ENCODE measurements around the gene VSIG10. TPM values are rescaled to one million over a fixed set of nuclear protein-coding genes. Genes with fewer than 3 reads are reported as not detected.

The VSIG10 gene
- total RNA-seq, 3 donors from 2014 or later = 30.2 to 39.3 (median 34.1) TPM

GRCh38 chr12:118101051-118101450 is 2.8 kb downstream of the VSIG10 start:
- Histone ChIP-seq H3K27ac (no peak overlapping the region), H3K4me1 (no peaks in the 10 kb centered on the region), H3K4me3 (no peak overlapping the region), H3K27me3 (no peaks in the 10 kb centered on the region), H3K36me3 (no peaks in the 10 kb centered on the region), H3K9me3 (no peaks in the 10 kb centered on the region)
- no peak for DNase-seq (ENCODE audit: low spot score in 2 of 2)
- intact Hi-C loops (cut with DNase I; ENCODE audit: low total_unique reads) = no loop called here
- TF ChIP-seq CTCF (IDR thresholded peaks at IDR 0.05) (no peak), POLR2AphosphoS5 (IDR thresholded peaks at IDR 0.05) (no peak), POLR2A (IDR thresholded peaks at IDR 0.05) (no peak)

GRCh38 chr12:118098911-118099671 is 4.7 kb downstream of the VSIG10 start:
- intact Hi-C loops (cut with DNase I; ENCODE audit: low total_unique reads) = no loop called here
- no peak for DNase-seq (ENCODE audit: low spot score in 2 of 2)
- no peaks in the 10 kb centered on the region for H3K27me3 ChIP-seq
- no peaks in the 10 kb centered on the region for H3K36me3 ChIP-seq
- no peaks in the 10 kb centered on the region for H3K9me3 ChIP-seq
- no peaks in the 10 kb centered on the region for H3K4me1 ChIP-seq
- H3K27ac ChIP-seq = no peak overlapping the region
- no peak for TF ChIP-seq POLR2AphosphoS5 (IDR thresholded peaks at IDR 0.05)
- no peak for TF ChIP-seq CTCF (IDR thresholded peaks at IDR 0.05)
- TF ChIP-seq POLR2A (IDR thresholded peaks at IDR 0.05) = no peak
- H3K4me3 ChIP-seq = no peak overlapping the region

DNA sequence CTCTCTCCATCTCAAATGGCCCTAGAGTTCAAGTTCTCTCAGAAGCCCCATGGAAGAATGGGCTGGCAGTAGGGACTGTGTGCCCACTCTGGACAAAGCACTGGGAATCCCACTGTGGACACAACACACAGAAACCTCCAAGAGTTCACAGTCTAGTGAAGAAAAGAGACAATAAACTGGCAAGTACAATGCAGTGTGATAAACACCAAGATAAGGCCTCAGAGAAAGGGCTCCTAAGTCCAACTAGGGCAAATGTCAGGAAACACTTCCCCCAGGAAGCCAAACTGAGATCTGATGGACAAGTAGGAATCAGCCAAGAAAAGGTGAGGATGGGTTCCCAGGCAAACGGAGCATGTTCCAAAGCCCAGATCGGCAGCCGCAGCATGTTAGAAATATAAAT is 5.4 kb downstream of the VSIG10 start:
- TF ChIP-seq POLR2A (IDR thresholded peaks at IDR 0.05) (no peak), CTCF (IDR thresholded peaks at IDR 0.05) (no peak), POLR2AphosphoS5 (IDR thresholded peaks at IDR 0.05) (no peak)
- no peaks in the 10 kb centered on the region for H3K9me3 ChIP-seq

DNA sequence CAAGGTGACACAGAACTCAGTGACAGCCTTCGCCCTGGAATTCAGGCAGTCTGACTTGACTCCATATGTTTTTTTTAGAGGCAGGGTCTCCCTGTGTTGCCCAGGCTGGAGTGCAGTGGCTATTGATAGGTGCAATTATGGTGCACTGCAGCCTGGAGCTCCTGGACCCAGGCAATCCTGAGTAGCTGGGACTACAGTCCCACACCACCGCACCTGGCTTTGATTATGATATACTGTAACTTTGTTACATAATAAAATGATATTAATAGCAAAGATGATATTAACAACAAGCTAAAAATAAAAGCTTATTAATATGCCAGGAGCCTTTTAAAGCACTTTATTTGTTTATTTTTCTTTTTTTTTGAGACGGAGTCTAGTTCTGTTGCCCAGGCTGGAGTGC is 9.8 kb downstream of the VSIG10 start:
- Histone ChIP-seq H3K36me3 (no peaks in the 10 kb centered on the region), H3K9me3 (no peaks in the 10 kb centered on the region), H3K4me3 (no peak overlapping the region), H3K4me1 (no peaks in the 10 kb centered on the region), H3K27ac (no peak overlapping the region), H3K27me3 (no peaks in the 10 kb centered on the region)
- TF ChIP-seq POLR2AphosphoS5 (IDR thresholded peaks at IDR 0.05) (no peak), POLR2A (IDR thresholded peaks at IDR 0.05) (no peak), CTCF (IDR thresholded peaks at IDR 0.05) (no peak)
- intact Hi-C loops (cut with DNase I; ENCODE audit: low total_unique reads) = no loop called here
- no peak for DNase-seq (ENCODE audit: low spot score in 2 of 2)

More for the DNA sequence above, 5.4 kb downstream of the VSIG10 start:
- Histone ChIP-seq H3K4me3 (no peak overlapping the region), H3K27me3 (no peaks in the 10 kb centered on the region), H3K27ac (no peak overlapping the region), H3K36me3 (no peaks in the 10 kb centered on the region), H3K4me1 (no peaks in the 10 kb centered on the region)
- intact Hi-C loops (cut with DNase I; ENCODE audit: low total_unique reads) = no loop called here
- no peak for DNase-seq (ENCODE audit: low spot score in 2 of 2)

GRCh38 chr12:118089782-118090181 is 14.0 kb downstream of the VSIG10 start:
- intact Hi-C loops (cut with DNase I; ENCODE audit: low total_unique reads) = no loop called here
- TF ChIP-seq POLR2A (IDR thresholded peaks at IDR 0.05) (no peak), POLR2AphosphoS5 (IDR thresholded peaks at IDR 0.05) (no peak), CTCF (IDR thresholded peaks at IDR 0.05) (no peak)

More at GRCh38 chr12:118089782-118090181, 14.0 kb downstream of the VSIG10 start:
- DNase-seq (ENCODE audit: low spot score in 2 of 2) = no peak
- Histone ChIP-seq H3K36me3 (no peaks in the 10 kb centered on the region), H3K4me1 (no peaks in the 10 kb centered on the region), H3K27me3 (no peaks in the 10 kb centered on the region), H3K4me3 (no peak overlapping the region), H3K27ac (no peak overlapping the region), H3K9me3 (no peaks in the 10 kb centered on the region)

All from breast epithelium (tissue), 4 donors.